Breast epithelium (tissue), 4 donors: ENCODE data around the gene VMP1. TPM values are rescaled to one million over a fixed set of nuclear protein-coding genes. Genes with fewer than 3 reads are reported as not detected.

Source experiments
- DNase-seq, 2 donors: peaks; one replicate each; pipeline ENCODE4 v3.0.0-alpha.2; 2019; ENCODE audit warnings: low spot score in 2 of 2
- H3K27ac ChIP-seq, 2 donors: fragments of 200-600 bp; sonication (generic) in 1 of 2; one replicate each; pipeline ENCODE4 v1.5.1; 2016 to 2019; ENCODE audit warnings: mild to moderate bottlenecking in 1 of 2
- H3K27me3 ChIP-seq, 2 donors: fragments of 200-600 bp; sonication (generic) in 1 of 2; one replicate each; pipeline versions ENCODE4 v1.5.1 to v1.6.0; 2017 to 2019; ENCODE audit warnings: control low read depth in 1 of 2, mild to moderate bottlenecking in 1 of 2
- H3K36me3 ChIP-seq: fragments of 200-600 bp; one replicate; pipeline ENCODE4 v1.5.1; 2019
- H3K4me1 ChIP-seq, 2 donors: fragments of 200-600 bp; sonication (generic); one replicate each; pipeline ENCODE4 v1.5.1; 2016 to 2019; ENCODE audit warnings: control low read depth in 1 of 2
- H3K4me3 ChIP-seq, 3 donors: fragments of 200-600 bp; sonication (generic); 1 replicate in 2 of 3; 2 replicates in 1 of 3; pipeline ENCODE4 v1.5.1; 2016 to 2019; ENCODE audit warnings: mild to moderate bottlenecking in 3 of 3, moderate library complexity in 2 of 3
- H3K9me3 ChIP-seq, 2 donors: fragments of 200-600 bp; sonication (generic) in 1 of 2; one replicate each; pipeline ENCODE4 v1.5.1; 2016 to 2019; ENCODE audit warnings: control low read depth in 1 of 2
- POLR2A ChIP-seq: fragments of 450-650 bp; IDR thresholded peaks from one replicate; pipeline ENCODE4 v1.6.1; 2016; ENCODE audit warnings: antibody characterized with exemption, mild to moderate bottlenecking, moderate library complexity
- POLR2AphosphoS5 ChIP-seq, 3 donors: sonication (generic); formaldehyde crosslinking; IDR thresholded peaks; one replicate each; pipeline ENCODE4 v1.6.1; 2017; ENCODE audit warnings: antibody characterized with exemption in 3 of 3
- intact Hi-C: fragments of 100-400 bp; cut with DNase I; formaldehyde crosslinking; loops from one replicate; pipeline ENCODE4 v1.15.1; 2023; ENCODE audit warnings: low total_unique reads
- total RNA-seq, 3 donors: library from RNA; depleted of rRNA; stranded (reverse); fragments of >200 nt; gene quantifications; one replicate each; pipeline ENCODE4 v1.1.0, GENCODE V29; 2016
- TF ChIP-seq, protein P1 (sequence below), 3 donors: fragments of 450-650 bp; IDR thresholded peaks; one replicate each; pipeline ENCODE4 v1.5.1; 2016 to 2017; ENCODE audit warnings: antibody characterized with exemption in 3 of 3, mild to moderate bottlenecking in 3 of 3, moderate library complexity in 3 of 3

The VMP1 gene
- total RNA-seq, 3 donors from 2014 or later: 142 to 636 (median 489) TPM

GRCh38 chr17:59748591-59748990 lies 41.1 kb downstream of the VMP1 start:
- TF ChIP-seq POLR2AphosphoS5 (IDR thresholded peaks at IDR 0.05): no peak
- no peak for TF ChIP-seq POLR2A
- TF ChIP-seq, protein P1, sequence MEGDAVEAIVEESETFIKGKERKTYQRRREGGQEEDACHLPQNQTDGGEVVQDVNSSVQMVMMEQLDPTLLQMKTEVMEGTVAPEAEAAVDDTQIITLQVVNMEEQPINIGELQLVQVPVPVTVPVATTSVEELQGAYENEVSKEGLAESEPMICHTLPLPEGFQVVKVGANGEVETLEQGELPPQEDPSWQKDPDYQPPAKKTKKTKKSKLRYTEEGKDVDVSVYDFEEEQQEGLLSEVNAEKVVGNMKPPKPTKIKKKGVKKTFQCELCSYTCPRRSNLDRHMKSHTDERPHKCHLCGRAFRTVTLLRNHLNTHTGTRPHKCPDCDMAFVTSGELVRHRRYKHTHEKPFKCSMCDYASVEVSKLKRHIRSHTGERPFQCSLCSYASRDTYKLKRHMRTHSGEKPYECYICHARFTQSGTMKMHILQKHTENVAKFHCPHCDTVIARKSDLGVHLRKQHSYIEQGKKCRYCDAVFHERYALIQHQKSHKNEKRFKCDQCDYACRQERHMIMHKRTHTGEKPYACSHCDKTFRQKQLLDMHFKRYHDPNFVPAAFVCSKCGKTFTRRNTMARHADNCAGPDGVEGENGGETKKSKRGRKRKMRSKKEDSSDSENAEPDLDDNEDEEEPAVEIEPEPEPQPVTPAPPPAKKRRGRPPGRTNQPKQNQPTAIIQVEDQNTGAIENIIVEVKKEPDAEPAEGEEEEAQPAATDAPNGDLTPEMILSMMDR (IDR thresholded peaks at IDR 0.05): no peak
- no peak overlapping the region for H3K27ac ChIP-seq
- peaks cover 0 to 4% of the 10 kb centered on the region in 2 donors for H3K9me3 ChIP-seq
- no peaks in the 10 kb centered on the region for H3K27me3 ChIP-seq
- no peaks in the 10 kb centered on the region for H3K36me3 ChIP-seq
- H3K4me3 ChIP-seq: no peak overlapping the region
- DNase-seq: no peak
- intact Hi-C loops: no loop called here
- no peaks in the 10 kb centered on the region for H3K4me1 ChIP-seq

DNA sequence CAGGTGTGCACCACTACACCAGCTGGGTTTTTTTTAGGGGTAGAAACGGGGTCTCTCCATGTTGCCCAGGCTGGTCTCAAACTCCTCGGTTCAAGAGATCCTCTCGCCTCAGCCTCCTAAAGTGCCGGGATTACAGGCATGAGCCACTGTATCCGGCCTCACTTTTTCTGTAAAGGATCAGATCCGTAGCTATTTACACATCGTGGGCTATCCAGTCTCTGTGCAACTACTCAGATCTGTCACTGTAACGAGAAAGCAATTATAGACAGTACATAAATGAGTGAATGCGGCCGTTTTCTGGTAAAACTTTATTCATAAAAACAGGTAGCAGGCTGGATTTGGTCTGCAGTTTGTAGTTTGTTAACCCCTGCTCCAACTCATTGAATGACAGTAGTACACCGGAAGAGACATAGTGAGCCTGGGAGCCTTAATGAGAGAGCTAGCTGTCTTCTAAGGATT lies 44.5 kb downstream of the VMP1 start:
- intact Hi-C loops: no loop called here
- TF ChIP-seq POLR2AphosphoS5 (IDR thresholded peaks at IDR 0.05) (no peak), POLR2A (no peak)
- TF ChIP-seq, protein P1 (IDR thresholded peaks at IDR 0.05): no peak
- DNase-seq: no peak
- H3K36me3 ChIP-seq: no peaks in the 10 kb centered on the region
- H3K27ac ChIP-seq: no peak overlapping the region
- no peaks in the 10 kb centered on the region for H3K9me3 ChIP-seq
- H3K27me3 ChIP-seq: no peaks in the 10 kb centered on the region
- H3K4me3 ChIP-seq: no peak overlapping the region
- peaks cover 0 to 14% of the 10 kb centered on the region in 2 donors for H3K4me1 ChIP-seq

- H3K36me3 ChIP-seq: no peaks in the 10 kb centered on the region
- no peaks in the 10 kb centered on the region for H3K9me3 ChIP-seq
- H3K27me3 ChIP-seq: no peaks in the 10 kb centered on the region
- no peak for DNase-seq
- no peak overlapping the region for H3K27ac ChIP-seq
- TF ChIP-seq POLR2A: no peak
- no peak for TF ChIP-seq POLR2AphosphoS5 (IDR thresholded peaks at IDR 0.05)
- TF ChIP-seq, protein P1 (IDR thresholded peaks at IDR 0.05): no peak
- no peak overlapping the region for H3K4me3 ChIP-seq
- H3K4me1 ChIP-seq: peaks cover 0 to 14% of the 10 kb centered on the region in 2 donors
- intact Hi-C loops: no loop called here
Measured at GRCh38 chr17:59752446-59752845, 45.0 kb downstream of the VMP1 start.

DNA sequence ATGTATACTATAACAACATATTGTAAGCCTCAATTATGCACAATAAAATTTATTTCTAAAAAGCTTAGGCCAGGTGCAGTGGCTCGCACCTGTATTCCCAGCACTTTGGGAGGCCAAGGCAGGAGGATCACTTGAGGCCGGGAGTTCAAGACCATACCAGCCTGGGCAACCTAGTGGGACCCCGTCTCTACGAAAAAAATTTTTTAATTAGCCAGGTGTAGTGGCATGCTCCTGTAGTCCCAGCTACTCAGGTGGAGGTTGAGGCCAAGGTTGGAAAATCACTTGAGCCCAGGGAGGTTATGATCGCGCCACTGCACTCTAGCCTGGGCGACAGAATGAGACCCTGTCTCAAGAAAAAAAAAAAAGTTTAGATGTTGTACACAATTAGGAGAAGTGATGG lies 45.5 kb downstream of the VMP1 start:
- no peak for DNase-seq
- Histone ChIP-seq H3K4me1 (peaks cover 0 to 14% of the 10 kb centered on the region in 2 donors), H3K27ac (no peak overlapping the region), H3K4me3 (no peak overlapping the region), H3K36me3 (no peaks in the 10 kb centered on the region), H3K9me3 (no peaks in the 10 kb centered on the region), H3K27me3 (no peaks in the 10 kb centered on the region)
- TF ChIP-seq POLR2AphosphoS5 (IDR thresholded peaks at IDR 0.05) (no peak), POLR2A (no peak)
- TF ChIP-seq, protein P1 (IDR thresholded peaks at IDR 0.05): no peak
- intact Hi-C loops: no loop called here

GRCh38 chr17:59753522-59754467 lies 46.3 kb downstream of the VMP1 start:
- Histone ChIP-seq H3K27me3 (no peaks in the 10 kb centered on the region), H3K4me1 (peaks cover 0 to 14% of the 10 kb centered on the region in 2 donors), H3K36me3 (no peaks in the 10 kb centered on the region), H3K9me3 (no peaks in the 10 kb centered on the region), H3K4me3 (no peak overlapping the region), H3K27ac (peak overlapping the region; percentile 63 to 71)
- TF ChIP-seq, protein P1 (IDR thresholded peaks at IDR 0.05): peak; percentile 76 to 87 (median 84)
- no peak for TF ChIP-seq POLR2A
- intact Hi-C loops: no loop called here
- no peak for DNase-seq
